HepG2 (cell line): ENCODE results near the gene DLG2.

Source experiments
- TBP ChIP-seq: sonication (generic); formaldehyde crosslinking; IDR thresholded peaks from 2 replicates; pipeline ENCODE4 v1.5.0; 2020; ENCODE audit warnings: missing genetic modification reagents
- TF ChIP-seq, protein P1 (sequence below): IDR thresholded peaks from 2 replicates; pipeline ENCODE4 v1.6.1; 2016; ENCODE audit warnings: low read depth, control low read depth
- TF ChIP-seq, protein P2 (sequence below): sonication (generic); formaldehyde crosslinking; IDR thresholded peaks from 2 replicates; pipeline ENCODE4 v1.5.0; 2020; ENCODE audit warnings: mild to moderate bottlenecking, missing genetic modification reagents, moderate library complexity

DNA sequence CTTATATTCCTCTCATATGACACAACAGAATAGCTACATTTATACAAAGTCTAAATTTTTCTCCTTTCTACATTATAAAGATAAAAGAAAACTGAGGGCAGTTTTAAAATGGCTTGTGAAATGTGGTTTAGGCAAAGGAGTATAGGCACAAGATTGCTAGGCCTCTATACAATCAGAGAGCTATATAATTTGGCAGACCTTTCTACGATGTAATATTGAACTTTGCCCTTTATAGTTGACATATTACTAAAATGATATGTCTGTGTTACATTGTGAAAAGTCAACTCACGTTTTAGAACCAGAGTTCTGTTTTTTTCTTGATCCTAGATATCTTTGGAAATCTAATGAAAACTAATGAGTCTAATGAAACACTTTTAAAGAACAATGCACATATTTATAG, 430.2 kb downstream of the DLG2 start:
- TF ChIP-seq, protein P1, sequence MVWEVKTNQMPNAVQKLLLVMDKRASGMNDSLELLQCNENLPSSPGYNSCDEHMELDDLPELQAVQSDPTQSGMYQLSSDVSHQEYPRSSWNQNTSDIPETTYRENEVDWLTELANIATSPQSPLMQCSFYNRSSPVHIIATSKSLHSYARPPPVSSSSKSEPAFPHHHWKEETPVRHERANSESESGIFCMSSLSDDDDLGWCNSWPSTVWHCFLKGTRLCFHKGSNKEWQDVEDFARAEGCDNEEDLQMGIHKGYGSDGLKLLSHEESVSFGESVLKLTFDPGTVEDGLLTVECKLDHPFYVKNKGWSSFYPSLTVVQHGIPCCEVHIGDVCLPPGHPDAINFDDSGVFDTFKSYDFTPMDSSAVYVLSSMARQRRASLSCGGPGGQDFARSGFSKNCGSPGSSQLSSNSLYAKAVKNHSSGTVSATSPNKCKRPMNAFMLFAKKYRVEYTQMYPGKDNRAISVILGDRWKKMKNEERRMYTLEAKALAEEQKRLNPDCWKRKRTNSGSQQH (CRISPR knock-in tag), result no peak
- TF ChIP-seq, protein P2, sequence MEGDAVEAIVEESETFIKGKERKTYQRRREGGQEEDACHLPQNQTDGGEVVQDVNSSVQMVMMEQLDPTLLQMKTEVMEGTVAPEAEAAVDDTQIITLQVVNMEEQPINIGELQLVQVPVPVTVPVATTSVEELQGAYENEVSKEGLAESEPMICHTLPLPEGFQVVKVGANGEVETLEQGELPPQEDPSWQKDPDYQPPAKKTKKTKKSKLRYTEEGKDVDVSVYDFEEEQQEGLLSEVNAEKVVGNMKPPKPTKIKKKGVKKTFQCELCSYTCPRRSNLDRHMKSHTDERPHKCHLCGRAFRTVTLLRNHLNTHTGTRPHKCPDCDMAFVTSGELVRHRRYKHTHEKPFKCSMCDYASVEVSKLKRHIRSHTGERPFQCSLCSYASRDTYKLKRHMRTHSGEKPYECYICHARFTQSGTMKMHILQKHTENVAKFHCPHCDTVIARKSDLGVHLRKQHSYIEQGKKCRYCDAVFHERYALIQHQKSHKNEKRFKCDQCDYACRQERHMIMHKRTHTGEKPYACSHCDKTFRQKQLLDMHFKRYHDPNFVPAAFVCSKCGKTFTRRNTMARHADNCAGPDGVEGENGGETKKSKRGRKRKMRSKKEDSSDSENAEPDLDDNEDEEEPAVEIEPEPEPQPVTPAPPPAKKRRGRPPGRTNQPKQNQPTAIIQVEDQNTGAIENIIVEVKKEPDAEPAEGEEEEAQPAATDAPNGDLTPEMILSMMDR, result no peak
- TF ChIP-seq TBP (CRISPR knock-in tag), result no peak
